Measurements from ENCODE around the gene SUCLG2. TPM values are rescaled to one million over a fixed set of nuclear protein-coding genes. Genes with fewer than 3 reads are reported as not detected.

SUCLG2 gene
- total RNA-seq, 1 donor from 2014 or later, result 63.6 TPM

GRCh38 chr3:67361323-67361722 lies 293.1 kb downstream of the SUCLG2 start:
- no peak overlapping the region for H3K4me3 ChIP-seq
- Mint-ChIP-seq H3K36me3 (no peaks in the 10 kb centered on the region), H3K27ac (no peak overlapping the region), H3K4me3 (no peak overlapping the region), H3K27me3 (ENCODE audit: insufficient read depth, low read depth) (no peaks in the 10 kb centered on the region), H3K9me3 (no peaks in the 10 kb centered on the region), H3K4me1 (no peaks in the 10 kb centered on the region)
- H3K9ac ChIP-seq, result no peak overlapping the region
- H3K27ac ChIP-seq, result no peak overlapping the region
- TF ChIP-seq EZH2 (IDR thresholded peaks at IDR 0.05) (no peak), CTCF (IDR thresholded peaks at IDR 0.05) (no peak), EZH2phosphoT487 (IDR thresholded peaks at IDR 0.05) (no peak)
- no peaks in the 10 kb centered on the region for H3K4me1 ChIP-seq
- no peak overlapping the region for H3K4me2 ChIP-seq
- no peaks in the 10 kb centered on the region for H3K27me3 ChIP-seq
- H2AFZ ChIP-seq (replicated peaks), result no peak overlapping the region
- no peaks in the 10 kb centered on the region for H3K9me3 ChIP-seq (ENCODE audit: low read depth)
- no peak for DNase-seq (ENCODE audit: low spot score)
- no peaks in the 10 kb centered on the region for H3K36me3 ChIP-seq
- H3F3A ChIP-seq (ENCODE audit: low read depth), result no peaks in the 10 kb centered on the region
- H4K20me1 ChIP-seq (ENCODE audit: low read depth), result no peaks in the 10 kb centered on the region
- H3K79me2 ChIP-seq (ENCODE audit: low read depth), result no peaks in the 10 kb centered on the region

- Histone ChIP-seq H3K9me3 (ENCODE audit: low read depth) (no peaks in the 10 kb centered on the region), H3F3A (ENCODE audit: low read depth) (no peaks in the 10 kb centered on the region), H4K20me1 (ENCODE audit: low read depth) (no peaks in the 10 kb centered on the region), H3K27me3 (no peaks in the 10 kb centered on the region), H3K4me2 (no peak overlapping the region), H3K27ac (no peak overlapping the region), H3K9ac (no peak overlapping the region), H3K36me3 (no peaks in the 10 kb centered on the region), H3K4me3 (no peak overlapping the region), H3K79me2 (ENCODE audit: low read depth) (no peaks in the 10 kb centered on the region), H2AFZ (replicated peaks) (peak overlapping the region; percentile 88), H3K4me1 (no peaks in the 10 kb centered on the region)
- H3K4me3 Mint-ChIP-seq, result no peak overlapping the region
- H3K27ac Mint-ChIP-seq, result no peak overlapping the region
- DNase-seq (ENCODE audit: low spot score), result peak; percentile 80
- H3K9me3 Mint-ChIP-seq, result no peaks in the 10 kb centered on the region
- TF ChIP-seq EZH2phosphoT487 (IDR thresholded peaks at IDR 0.05) (no peak), CTCF (IDR thresholded peaks at IDR 0.05) (peak; percentile 62)
- H3K4me1 Mint-ChIP-seq, result no peaks in the 10 kb centered on the region
- H3K36me3 Mint-ChIP-seq, result no peaks in the 10 kb centered on the region
- H3K27me3 Mint-ChIP-seq (ENCODE audit: insufficient read depth, low read depth), result no peaks in the 10 kb centered on the region
Measured at GRCh38 chr3:67357610-67358458, 296.6 kb downstream of the SUCLG2 start.

- Histone ChIP-seq H3F3A (ENCODE audit: low read depth) (no peaks in the 10 kb centered on the region), H3K36me3 (no peaks in the 10 kb centered on the region), H3K27me3 (no peaks in the 10 kb centered on the region), H3K79me2 (ENCODE audit: low read depth) (no peaks in the 10 kb centered on the region), H4K20me1 (ENCODE audit: low read depth) (no peaks in the 10 kb centered on the region), H3K9ac (no peak overlapping the region), H3K4me1 (no peaks in the 10 kb centered on the region), H3K4me2 (no peak overlapping the region), H3K4me3 (no peak overlapping the region), H3K27ac (no peak overlapping the region), H3K9me3 (ENCODE audit: low read depth) (no peaks in the 10 kb centered on the region), H2AFZ (replicated peaks) (no peak overlapping the region)
- H3K4me1 Mint-ChIP-seq, result no peaks in the 10 kb centered on the region
- H3K4me3 Mint-ChIP-seq, result no peak overlapping the region
- H3K27me3 Mint-ChIP-seq (ENCODE audit: insufficient read depth, low read depth), result peaks cover 2% of the 10 kb centered on the region
- H3K27ac Mint-ChIP-seq, result no peak overlapping the region
- no peaks in the 10 kb centered on the region for H3K36me3 Mint-ChIP-seq
- DNase-seq (ENCODE audit: low spot score), result no peak
- no peaks in the 10 kb centered on the region for H3K9me3 Mint-ChIP-seq
- TF ChIP-seq CTCF (IDR thresholded peaks at IDR 0.05) (no peak), EZH2phosphoT487 (IDR thresholded peaks at IDR 0.05) (no peak), EZH2 (IDR thresholded peaks at IDR 0.05) (no peak)
Measured at GRCh38 chr3:67349551-67350174, 304.7 kb downstream of the SUCLG2 start.
